ENCODE measurements around the gene SEMA5A. TPM values are rescaled to one million over a fixed set of nuclear protein-coding genes. Genes with fewer than 3 reads are reported as not detected.
A peak's percentile ranks its signal among the peaks of the same experiment; 100 is the strongest.

Gene SEMA5A
- total RNA-seq, 1 donor: 57.0 TPM

DNA sequence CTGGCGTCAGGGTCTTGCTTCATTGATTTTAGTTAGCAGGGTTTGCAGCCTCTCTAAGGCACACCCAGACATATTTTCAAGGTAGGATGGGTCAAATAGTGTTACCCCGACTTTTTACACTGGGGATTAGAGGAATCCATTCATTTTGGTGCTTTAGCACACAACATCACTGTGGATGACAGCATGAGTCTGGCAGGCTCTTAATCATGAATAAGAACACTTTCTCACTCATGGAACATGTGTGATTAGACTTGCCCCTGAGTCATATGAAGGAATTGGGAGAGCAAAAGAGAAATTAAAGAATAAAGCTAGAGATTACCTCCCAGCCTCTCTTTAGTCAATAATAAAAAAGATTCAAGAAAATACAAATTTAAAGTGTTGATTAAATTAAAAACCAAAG, 175.6 kb downstream of the SEMA5A start:
- no peak overlapping the region for H3K4me3 ChIP-seq (ENCODE audit: low read depth, low read length)
- TF ChIP-seq, protein P1, sequence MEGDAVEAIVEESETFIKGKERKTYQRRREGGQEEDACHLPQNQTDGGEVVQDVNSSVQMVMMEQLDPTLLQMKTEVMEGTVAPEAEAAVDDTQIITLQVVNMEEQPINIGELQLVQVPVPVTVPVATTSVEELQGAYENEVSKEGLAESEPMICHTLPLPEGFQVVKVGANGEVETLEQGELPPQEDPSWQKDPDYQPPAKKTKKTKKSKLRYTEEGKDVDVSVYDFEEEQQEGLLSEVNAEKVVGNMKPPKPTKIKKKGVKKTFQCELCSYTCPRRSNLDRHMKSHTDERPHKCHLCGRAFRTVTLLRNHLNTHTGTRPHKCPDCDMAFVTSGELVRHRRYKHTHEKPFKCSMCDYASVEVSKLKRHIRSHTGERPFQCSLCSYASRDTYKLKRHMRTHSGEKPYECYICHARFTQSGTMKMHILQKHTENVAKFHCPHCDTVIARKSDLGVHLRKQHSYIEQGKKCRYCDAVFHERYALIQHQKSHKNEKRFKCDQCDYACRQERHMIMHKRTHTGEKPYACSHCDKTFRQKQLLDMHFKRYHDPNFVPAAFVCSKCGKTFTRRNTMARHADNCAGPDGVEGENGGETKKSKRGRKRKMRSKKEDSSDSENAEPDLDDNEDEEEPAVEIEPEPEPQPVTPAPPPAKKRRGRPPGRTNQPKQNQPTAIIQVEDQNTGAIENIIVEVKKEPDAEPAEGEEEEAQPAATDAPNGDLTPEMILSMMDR (IDR thresholded peaks at IDR 0.05; ENCODE audit: insufficient read depth, low read length): no peak
- DNase-seq (ENCODE audit: low read depth): peak; percentile 28

GRCh38 chr5:9365512-9365911, 180.4 kb downstream of the SEMA5A start:
- TF ChIP-seq, protein P1 (IDR thresholded peaks at IDR 0.05; ENCODE audit: insufficient read depth, low read length): no peak
- no peak overlapping the region for H3K4me3 ChIP-seq (ENCODE audit: low read depth, low read length)
- DNase-seq (ENCODE audit: low read depth): no peak

DNA sequence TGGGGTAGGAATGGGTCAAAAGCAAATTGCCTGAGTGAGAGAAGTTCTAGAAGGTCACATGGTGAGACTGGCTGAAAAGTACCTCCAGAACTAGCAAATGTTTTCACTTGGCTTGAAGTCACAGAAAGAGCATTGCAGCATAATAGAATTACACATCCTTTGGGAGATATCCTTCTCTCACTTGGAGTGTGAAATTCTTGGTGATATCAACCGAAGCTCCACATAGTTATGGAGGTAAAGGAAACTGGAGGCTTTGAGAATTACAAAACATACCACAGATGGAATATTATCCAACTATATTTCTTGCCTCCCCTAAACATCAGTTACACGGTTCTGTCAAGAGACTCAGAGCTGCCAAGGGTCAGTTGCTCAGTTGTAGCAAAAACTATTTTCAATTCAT, 182.4 kb downstream of the SEMA5A start:
- peak; percentile 67 for DNase-seq (ENCODE audit: low read depth)
- TF ChIP-seq, protein P1 (IDR thresholded peaks at IDR 0.05; ENCODE audit: insufficient read depth, low read length): no peak
- no peak overlapping the region for H3K4me3 ChIP-seq (ENCODE audit: low read depth, low read length)

- no peak overlapping the region for H3K4me3 ChIP-seq (ENCODE audit: low read depth, low read length)
- DNase-seq (ENCODE audit: low read depth): no peak
- TF ChIP-seq, protein P1 (IDR thresholded peaks at IDR 0.05; ENCODE audit: insufficient read depth, low read length): no peak
Measured at GRCh38 chr5:9363026-9363425, 182.8 kb downstream of the SEMA5A start.

DNA sequence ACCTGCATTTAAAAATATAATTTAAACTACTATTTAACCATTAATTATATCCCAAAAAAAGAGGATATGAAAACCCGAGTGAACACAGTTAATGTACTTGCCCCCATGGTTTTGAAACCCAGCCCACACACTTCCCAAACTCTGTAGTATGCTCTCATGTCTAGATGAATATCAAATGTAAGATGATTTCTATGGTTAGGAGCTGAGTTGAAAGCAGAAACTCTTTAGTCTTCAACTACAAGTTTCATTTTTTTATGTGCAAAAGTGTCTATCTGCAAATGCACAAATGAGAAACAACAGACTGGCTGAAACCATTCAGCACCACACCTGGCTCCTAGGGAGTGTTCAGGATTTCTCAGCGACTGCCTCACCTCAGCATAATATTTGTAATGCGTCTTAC, 183.3 kb downstream of the SEMA5A start:
- TF ChIP-seq, protein P1 (IDR thresholded peaks at IDR 0.05; ENCODE audit: insufficient read depth, low read length): no peak
- no peak overlapping the region for H3K4me3 ChIP-seq (ENCODE audit: low read depth, low read length)
- no peak for DNase-seq (ENCODE audit: low read depth)

DNA sequence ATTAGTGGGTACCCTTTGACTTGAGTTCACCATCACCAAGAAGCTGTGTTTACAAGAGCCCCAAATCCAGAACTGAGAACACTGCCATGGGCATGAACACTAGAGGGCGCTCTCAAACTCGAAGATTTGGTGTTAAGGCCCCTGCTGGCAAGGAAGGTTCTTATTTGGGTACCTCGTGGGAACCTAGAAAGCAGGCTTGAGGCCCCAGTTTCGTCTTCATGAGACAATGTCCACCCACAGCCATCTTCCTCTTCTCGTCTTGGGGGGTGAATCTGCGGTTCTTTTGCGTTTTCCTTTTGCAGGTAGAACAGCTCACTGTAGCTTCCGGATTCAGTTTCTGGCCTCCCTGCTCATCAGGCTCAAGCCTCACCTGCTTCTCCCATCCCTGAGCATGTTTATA, 184.0 kb downstream of the SEMA5A start:
- H3K4me3 ChIP-seq (ENCODE audit: low read depth, low read length): no peak overlapping the region
- peak; percentile 51 for DNase-seq (ENCODE audit: low read depth)
- TF ChIP-seq, protein P1 (IDR thresholded peaks at IDR 0.05; ENCODE audit: insufficient read depth, low read length): peak; percentile 51

DNA sequence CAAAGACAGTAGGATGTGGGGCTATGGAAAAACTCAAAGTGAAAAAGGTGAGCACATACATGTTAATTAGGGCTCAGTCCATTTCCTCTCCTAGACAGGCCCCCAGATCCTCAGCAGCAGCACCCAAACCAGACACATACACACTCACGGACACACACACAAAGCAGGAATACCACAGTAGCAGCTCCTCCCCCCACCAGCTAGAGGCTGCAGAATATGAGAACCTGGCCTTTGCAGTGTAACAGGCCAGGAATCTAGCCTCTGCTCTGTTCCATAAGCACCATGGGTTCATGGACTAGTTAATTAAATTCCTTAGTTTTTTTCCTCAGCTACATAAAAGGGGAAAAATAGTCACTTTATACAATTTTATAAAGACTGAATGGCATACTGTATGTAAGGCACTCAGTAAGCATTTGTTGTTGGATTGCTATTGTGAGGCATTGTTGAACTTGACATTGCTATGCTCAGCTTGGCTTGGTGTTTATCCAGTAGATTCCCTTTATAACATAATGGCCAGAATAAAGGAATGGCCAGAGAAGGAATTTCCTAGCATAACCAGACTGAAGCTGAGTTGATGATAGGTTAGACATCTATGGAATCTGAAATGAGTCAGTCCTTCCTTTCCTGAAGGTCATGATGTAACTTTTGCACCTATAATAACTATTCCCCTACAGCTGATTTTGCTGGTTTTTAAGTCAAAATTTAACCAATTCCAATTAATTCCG, 186.8 kb downstream of the SEMA5A start:
- peak; percentile 93 for DNase-seq (ENCODE audit: low read depth)
- H3K4me3 ChIP-seq (ENCODE audit: low read depth, low read length): no peak overlapping the region
- TF ChIP-seq, protein P1 (IDR thresholded peaks at IDR 0.05; ENCODE audit: insufficient read depth, low read length): no peak

Data from fibroblast of the aortic adventitia (primary cell).